ENCODE data around the gene ADAMTS17.

GRCh38 chr15:100170291-100171210 is 171.2 kb downstream of the ADAMTS17 start:
- TF ChIP-seq CTCF (IDR thresholded peaks at IDR 0.05; ENCODE audit: low read depth, low read length) = no peak
- no peak for TF ChIP-seq POLR2A (IDR thresholded peaks at IDR 0.05; ENCODE audit: extremely low read depth, insufficient read length)
- no peak for TF ChIP-seq MYC (IDR thresholded peaks at IDR 0.05; ENCODE audit: low read depth, low read length)
- TF ChIP-seq MAX (IDR thresholded peaks at IDR 0.05; ENCODE audit: low read depth, low read length) = no peak
